Stimulated activated CD4-positive, alpha-beta T cell treated with anti-CD3 and anti-CD28 coated beads, Interleukin-12 subunit alpha, Interleukin-12 subunit beta, amount 100 ng/mL, for 4 hours (primary cell): ENCODE data around the gene AIF1.

Source experiments
- DNase-seq: peaks from one replicate; pipeline ENCODE4 v3.0.0-alpha.2; 2020

Gene AIF1

DNA sequence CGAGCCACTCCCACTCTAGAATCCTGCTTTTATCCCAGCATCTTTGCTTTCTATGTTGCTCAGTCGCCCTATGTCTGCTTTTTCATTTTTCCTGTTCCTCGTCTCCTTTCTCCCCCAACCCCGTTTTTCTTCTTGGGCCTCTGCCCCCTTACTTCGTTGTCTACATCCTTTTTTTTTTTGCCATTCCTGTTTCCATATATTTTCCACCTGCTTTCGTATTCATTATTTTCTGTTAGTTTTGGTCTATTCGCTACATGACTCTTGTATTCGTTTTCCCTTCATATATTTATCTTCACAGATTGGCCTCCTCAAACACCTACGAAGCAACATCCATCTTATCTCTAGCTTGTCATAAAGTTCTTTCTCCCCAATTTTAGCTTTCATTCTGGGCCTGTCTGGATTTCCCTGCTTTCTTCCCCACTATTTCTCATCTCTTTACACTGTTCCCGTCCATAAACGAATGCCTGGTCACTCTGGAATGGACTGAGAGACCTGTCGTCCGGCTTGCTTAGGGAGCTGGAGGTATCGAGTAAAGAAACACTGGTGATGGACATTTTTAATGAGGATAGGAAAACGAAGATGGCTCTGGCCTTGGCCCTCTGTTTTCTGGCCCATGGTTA is 6.4 kb downstream of the AIF1 start:
- DNase-seq = no peak

DNA sequence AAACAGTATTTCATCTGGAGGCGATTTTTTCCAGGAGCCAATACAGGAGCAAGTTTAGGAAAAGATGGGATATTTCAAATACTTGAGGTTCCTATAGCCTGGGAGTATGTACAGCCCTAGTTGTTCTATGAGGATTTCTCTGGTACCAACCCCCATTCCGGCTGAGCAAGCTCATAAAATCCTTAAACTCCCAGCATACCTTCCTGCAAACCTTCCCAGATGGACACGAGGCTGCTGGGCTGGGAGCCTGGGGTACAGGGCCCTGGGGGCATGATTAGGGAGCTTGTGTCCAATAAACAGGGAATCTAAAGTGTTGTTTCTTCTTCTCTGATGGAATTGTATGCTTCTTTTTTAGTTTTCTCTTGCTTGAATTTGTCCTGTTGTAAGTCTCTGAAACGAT is 7.0 kb downstream of the AIF1 start:
- DNase-seq = no peak

DNA sequence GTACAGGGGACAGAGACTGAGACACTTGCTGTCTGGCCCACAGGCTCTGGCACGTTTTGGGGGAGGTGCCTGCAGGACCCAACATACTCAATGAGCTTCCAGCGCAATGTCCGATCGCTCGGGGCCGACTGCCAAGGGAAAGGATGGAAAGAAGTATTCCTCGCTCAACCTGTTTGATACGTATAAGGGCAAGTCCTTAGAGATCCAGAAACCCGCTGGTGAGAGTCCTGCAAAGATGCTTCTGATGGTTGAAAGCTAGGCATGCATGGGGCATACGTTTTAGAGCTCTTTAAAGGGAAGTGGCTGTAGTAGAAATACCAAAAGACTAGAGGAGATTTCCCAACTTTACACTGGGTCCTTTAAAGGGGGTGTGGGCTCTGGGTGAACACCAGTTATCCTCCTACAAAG is 7.7 kb downstream of the AIF1 start:
- DNase-seq = no peak

DNA sequence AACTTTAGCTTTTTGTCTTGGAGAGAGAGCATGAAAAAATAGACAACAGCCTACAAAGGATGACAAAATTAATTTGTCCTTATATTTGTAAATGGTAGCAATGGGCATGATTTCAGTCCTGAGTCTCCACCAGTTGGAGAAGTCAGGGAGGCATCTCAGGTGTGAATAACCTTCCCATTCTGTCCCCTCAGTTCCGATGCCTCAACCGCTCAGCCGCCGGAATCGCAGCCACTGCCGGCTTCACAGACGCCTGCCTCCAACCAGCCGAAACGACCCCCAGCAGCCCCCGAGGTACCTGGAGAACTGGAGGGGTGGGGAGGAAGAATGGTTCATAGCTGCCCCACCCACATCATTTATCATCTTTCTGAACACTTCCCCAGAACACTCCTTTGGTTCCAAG is 9.0 kb downstream of the AIF1 start:
- no peak for DNase-seq

DNA sequence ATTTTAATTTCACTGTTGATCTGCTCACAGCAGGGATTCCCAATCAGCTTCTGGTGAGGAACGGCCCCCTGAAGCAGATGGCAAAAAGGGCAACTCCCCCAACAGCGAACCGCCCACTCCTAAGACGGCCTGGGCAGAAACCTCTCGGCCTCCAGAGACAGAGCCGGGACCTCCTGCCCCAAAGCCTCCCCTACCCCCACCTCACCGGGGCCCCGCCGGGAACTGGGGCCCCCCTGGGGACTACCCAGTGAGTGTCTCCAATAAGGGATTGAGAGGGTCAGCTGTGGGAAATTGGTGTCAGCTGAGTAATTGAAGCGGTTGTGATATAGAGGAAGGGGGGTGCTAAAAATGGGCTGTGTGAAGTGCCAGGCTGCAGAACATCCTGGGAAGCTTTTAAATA is 11.9 kb downstream of the AIF1 start:
- DNase-seq = no peak

DNA sequence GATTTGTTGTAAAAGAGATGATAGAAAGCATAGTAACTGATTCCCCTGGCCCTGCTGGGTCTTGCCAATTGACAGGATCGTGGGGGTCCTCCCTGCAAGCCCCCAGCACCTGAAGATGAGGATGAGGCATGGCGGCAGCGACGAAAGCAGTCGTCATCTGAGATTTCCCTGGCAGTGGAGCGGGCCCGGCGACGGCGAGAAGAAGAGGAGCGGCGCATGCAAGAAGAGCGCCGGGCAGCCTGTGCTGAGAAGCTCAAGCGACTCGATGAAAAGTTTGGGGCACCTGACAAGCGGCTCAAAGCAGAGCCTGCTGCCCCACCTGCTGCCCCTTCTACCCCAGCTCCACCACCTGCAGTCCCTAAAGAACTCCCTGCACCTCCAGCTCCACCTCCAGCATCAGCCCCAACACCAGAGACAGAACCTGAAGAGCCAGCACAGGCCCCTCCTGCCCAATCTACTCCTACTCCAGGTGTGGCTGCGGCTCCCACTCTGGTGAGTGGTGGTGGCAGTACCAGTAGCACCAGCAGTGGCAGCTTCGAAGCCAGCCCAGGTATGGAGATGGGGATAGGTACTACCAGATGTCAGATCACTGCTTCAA is 12.8 kb downstream of the AIF1 start:
- DNase-seq = no peak

DNA sequence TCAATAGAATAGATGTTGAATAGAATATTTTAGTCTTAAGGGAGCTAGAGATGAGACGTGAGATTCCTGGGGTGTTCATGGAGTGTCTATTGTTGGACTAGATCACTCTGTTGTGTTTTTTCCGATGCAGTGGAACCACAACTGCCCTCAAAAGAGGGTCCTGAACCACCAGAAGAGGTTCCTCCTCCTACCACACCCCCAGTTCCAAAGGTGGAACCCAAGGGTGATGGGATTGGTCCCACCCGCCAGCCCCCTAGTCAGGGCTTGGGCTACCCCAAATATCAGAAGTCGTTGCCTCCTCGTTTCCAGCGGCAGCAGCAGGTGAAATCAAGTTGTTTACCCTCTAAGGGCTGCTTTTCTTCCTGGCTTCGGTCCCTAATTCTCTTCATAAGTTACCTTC is 14.0 kb downstream of the AIF1 start:
- DNase-seq = no peak

DNA sequence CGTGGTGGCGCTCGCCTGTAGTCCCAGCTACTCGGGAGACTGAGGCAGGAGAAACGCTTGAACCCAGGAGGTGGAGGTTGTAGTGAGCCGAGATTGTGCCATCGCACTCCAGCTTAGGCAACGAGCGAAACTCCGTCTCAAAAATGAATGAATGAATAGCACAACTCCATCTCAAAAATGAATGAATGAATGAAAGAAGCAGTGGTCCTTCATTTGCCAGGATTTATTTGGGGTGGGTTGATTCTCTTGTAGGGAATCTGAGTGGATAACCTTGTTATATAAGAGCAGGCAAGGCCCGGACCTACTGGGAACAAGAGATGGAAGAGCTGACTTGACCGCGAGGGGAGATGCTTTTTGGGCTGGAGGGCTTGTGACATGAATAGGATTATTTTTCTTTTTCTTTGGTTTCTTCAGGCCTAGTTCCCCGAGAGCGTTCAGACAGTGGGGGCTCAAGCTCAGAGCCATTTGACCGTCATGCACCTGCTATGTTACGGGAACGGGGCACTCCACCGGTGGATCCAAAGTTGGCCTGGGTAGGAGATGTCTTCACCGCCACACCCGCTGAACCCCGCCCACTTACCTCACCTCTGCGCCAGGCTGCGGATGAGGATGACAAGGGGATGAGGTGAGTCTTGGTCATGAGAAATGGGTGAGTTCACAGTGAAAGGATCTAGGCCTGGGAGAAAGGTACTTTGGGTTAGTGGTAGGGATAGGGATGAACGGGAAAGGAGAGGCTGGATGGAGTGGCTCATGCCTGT is 15.3 kb downstream of the AIF1 start:
- DNase-seq = no peak

DNA sequence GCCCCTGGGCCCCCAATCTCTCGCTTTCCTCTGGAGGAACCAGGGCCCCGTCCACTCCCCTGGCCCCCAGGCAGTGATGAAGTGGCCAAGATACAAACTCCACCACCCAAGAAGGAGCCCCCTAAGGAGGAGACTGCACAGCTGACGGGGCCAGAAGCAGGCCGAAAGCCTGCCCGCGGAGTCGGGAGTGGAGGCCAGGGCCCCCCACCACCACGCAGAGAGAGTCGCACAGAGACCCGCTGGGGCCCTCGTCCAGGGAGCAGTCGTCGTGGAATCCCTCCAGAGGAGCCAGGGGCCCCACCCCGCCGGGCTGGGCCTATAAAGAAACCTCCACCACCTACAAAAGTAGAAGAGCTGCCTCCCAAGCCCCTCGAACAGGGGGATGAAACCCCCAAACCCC is 16.2 kb downstream of the AIF1 start:
- DNase-seq = no peak

DNA sequence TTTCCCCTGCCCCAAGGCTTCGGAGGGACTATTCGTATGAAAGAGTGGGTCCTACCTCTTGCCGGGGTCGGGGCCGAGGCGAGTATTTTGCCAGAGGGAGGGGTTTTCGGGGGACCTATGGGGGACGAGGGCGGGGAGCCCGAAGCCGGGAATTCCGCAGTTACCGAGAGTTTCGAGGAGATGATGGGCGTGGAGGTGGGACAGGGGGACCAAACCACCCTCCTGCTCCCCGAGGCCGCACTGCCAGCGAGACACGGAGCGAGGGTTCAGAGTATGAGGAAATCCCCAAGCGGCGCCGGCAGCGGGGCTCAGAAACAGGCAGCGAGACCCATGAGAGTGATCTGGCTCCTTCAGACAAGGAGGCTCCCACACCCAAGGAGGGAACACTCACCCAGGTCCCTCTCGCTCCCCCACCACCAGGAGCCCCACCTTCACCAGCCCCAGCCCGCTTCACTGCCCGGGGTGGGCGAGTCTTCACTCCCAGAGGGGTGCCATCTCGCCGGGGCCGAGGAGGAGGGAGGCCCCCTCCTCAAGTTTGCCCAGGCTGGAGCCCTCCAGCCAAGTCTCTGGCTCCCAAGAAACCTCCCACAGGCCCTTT is 16.7 kb downstream of the AIF1 start:
- no peak for DNase-seq

DNA sequence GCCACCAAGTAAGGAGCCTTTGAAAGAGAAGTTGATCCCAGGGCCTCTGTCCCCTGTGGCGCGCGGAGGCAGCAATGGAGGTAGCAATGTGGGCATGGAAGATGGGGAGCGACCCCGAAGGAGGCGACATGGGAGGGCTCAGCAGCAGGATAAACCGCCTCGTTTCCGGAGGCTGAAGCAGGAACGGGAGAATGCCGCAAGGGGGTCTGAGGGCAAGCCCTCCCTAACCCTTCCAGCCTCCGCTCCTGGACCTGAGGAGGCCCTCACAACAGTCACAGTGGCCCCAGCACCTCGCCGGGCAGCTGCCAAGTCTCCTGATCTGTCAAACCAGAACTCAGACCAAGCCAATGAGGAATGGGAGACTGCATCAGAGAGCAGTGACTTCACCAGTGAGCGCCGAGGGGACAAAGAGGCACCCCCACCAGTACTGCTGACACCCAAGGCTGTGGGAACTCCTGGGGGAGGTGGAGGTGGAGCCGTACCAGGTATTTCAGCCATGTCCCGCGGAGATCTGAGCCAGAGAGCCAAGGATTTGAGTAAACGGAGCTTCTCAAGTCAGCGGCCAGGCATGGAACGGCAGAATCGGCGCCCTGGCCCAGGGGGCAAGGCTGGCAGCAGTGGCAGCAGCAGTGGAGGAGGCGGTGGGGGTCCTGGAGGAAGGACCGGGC is 17.4 kb downstream of the AIF1 start:
- no peak for DNase-seq

DNA sequence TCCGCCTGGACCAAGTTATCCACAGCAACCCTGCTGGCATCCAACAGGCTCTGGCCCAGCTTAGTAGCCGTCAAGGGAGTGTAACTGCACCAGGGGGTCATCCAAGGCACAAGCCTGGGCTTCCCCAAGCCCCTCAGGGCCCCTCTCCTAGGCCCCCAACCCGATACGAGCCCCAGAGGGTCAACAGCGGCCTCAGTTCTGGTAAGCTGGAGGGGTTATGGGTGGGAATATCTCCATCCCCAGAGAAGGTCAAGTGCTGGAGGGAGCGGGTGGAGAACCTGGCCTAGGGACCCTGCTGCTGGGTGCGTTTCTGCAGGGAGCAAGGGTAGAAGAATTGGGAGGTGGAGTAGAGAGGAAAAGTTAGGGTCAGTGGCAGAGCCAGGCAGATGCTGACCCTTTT is 18.4 kb downstream of the AIF1 start:
- DNase-seq = no peak

DNA sequence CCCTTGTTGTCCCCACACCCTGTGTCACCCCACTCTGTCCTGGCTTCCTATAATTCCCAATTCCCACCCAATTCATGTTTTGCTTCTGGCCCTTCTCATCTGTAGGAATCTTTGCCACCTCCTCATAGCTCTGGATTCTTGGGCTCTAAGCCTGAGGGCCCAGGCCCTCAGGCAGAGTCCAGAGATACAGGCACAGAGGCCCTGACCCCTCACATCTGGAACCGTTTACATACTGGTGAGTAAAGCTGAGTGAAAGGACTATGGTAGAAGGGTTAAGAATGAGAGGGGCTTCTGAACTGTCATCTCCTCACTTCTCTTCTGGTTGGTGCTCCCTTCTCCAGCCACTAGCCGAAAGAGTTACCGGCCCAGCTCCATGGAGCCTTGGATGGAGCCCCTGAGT is 19.1 kb downstream of the AIF1 start:
- DNase-seq = no peak

DNA sequence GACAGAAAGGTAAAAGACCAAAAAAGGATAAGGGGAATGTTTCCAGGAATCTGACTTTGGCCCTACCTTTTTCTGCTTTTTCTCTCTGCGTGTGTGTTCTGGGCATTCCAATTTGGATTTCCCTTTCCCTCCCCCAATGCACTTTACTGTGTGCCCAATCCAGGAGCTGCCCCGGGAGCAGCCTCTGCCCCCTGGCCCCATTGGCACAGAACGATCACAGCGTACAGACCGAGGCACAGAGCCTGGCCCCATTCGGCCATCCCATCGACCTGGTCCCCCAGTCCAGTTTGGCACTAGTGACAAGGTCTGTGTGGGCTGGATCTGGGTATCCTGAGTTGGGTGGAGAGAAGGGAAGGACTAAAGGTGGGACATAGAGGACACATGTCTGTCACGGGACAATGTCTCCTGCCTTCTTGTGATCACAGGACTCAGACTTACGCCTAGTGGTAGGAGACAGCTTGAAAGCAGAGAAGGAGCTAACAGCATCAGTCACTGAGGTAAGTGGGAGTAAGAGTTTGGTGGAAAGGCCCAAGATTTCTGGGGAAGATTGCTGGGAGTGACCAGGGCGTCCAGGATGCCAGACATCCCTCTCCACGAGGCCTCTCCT is 20.0 kb downstream of the AIF1 start:
- no peak for DNase-seq

DNA sequence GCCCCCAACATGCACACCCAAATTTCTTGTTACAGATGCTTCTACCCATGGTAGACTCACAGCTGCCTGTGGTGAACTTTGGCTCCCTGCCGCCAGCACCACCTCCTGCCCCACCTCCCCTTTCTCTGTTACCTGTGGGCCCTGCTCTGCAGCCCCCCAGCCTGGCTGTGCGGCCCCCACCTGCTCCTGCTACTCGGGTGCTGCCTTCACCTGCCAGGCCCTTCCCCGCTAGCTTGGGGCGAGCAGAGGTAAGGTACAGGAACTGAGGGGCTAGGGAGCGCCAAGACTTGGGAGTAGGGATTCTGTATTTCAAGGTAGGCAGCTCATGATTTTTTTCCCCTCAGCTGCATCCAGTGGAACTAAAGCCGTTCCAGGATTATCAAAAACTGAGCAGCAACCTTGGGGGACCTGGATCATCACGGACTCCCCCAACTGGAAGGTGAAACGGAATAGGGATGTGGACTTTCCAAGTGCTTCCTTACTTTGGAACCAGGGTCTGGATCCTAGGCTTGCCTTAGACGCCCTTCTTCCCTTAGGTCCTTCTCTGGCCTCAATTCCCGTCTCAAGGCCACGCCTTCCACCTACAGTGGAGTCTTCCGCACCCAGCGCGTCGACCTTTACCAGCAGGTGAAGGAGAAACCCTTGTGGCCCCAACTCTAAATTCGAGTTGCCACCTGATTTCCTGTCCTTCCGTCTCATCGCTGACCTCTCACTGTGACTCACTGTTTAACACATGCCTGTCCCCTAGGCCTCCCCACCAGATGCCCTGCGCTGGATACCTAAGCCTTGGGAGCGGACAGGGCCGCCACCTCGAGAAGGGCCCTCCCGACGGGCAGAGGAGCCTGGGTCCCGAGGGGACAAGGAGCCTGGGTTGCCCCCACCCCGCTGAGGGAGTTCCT is 21.9 kb downstream of the AIF1 start:
- DNase-seq = no peak

DNA sequence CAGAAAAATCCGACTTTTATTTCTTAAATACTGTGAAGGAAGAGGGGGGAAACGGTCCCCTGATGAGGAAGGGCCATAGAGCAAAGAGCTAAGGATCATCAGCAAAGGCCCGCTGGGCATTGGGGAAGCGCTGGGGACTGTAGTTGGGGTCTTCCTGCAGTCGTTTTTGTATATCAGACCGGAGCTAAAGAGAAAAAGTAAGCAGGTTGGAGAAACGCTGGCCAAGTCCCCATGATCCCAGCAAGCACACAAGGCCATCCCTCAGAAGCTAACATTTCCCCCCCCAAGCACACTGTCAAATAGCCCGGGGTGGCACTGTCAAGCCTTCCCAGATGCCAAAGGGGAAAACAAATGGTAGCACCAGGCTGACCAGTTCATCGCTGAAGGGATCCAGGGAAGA is 24.0 kb downstream of the AIF1 start:
- DNase-seq = no peak

DNA sequence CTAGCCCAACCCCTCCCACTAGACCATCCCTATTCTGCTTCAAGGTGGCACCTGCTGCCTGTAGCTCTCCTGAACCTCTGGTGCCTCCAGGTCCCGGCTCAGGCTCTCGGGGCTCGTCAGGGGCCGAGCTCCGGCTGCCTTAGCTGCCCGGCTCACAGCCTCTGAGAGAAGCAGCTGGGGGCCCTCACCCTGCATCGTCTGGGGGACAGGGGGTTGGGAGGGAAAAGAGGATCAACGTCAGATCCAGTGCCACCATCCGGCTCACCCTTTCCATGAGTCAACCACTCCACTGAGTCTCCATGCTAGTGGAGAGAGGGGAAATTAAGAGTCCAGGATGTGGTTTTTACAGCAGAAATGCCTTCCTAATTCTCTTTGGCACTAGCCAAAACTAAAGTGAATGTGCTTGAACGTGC is 24.4 kb downstream of the AIF1 start:
- no peak for DNase-seq

DNA sequence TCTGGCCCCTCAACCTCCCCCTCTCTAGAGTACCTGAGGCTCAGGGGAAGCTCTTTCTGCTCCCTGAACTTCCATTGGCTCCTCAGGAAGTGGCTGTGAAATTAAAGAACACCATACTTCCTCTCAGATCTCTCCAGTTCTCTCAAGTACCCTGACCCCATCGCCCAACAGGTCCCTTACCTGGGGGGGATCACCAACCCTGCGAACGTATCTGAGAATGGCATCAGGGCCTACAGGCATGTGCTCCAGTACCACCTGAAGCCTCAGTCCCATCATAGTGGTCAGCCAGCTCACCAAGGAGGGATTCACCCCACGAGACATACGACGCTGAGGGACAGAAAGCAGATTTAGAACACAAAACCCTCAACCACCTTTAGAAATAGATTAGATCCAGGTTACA is 25.6 kb downstream of the AIF1 start:
- DNase-seq = no peak

DNA sequence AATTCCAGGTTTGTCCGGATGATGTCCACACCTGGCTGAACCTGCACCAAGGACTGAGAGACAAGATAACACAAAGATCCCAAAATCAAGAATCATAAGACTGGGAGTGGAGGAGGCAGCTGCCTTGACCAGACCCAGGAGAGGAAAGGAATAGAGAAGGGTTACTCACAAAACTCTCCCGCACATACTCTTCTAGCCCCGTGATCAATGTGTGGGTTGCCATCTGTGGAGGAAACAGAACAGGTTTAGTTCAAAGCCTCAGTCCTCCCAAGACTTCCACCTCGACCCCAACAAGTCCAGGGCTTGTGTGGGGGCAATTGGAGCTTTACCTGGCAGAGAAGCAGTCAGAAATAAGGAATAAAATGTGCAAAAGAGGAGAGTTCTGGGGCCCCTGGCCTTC is 26.3 kb downstream of the AIF1 start:
- no peak for DNase-seq

DNA sequence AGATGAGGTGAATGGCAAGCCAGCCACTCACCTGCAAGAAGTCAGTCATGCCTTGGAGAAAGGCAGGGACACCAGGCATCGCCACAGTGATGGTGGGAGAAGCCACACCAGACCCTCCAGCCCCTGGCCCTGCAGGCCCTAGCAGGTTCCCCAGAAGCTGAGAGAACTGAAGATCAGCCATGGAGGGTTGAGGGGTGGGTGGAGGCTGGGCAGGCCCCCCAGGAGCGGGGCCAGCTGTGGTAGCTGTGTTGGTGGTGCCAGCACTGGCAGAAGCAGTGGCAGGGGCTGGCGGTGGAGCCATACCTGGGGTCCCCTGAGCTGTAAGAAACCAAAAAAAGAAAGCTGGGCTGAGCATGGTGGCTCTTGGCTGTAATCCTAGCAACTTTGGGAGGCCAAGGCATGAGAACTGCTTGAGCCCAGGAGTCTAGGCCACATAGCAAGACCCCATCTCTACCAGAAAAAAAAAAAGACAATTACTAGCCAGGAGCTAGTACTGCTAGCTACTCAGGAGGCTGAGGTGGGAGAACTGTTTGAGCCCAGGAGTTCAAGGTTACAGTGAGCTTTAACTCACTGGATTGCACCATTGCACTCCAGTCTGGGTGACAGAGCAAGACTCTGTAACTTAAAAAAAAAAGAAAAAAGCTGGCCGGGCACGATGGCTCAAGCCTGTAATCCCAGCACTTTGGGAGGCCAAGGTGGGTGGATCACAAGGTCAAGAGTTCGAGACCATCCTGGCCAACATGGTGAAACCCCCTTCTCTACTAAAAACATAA is 27.9 kb downstream of the AIF1 start:
- no peak for DNase-seq

DNA sequence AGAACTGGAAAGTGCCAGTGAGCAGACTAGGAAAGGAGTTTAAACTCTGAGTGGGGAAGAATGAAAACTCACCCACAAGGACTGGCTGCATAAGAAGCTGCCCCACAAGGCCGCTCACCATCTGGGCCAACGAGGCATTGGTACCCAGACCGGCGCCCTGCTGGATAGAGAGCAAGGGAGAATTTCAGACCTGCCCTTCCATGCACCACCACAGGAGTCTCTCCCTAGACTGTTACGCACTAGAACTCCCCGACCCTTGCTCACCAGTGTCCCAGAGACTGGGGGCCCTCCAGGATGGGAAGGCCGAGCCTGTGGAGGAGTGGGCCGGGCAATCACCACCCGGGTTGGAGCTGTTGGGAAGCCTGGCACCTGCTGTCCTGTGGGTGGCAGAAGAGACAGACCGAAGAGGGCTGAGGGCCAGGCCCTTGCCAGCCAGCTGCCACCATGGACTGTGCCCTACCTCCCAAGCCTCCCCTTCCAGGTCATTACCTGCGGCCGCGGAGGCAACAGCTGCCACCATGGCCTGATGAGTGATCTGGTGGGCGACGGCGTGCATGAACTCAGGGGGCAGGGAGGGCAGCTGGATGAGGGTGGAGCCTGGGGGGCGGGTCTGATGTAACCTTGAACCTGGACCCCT is 28.9 kb downstream of the AIF1 start:
- DNase-seq = no peak
